Uterus (tissue), 2 donors: Measurements from ENCODE around the gene BCAN.

ENCODE experiments used
- CTCF ChIP-seq, 4 experiments: fragments of 200-600 bp in 2 of 4; fragments of 450-650 bp in 2 of 4; sonication (generic) in 2 of 4; IDR thresholded peaks; one replicate each; pipeline ENCODE4 v1.5.1; 2016 to 2019; ENCODE audit warnings: antibody characterized with exemption in 4 of 4, mild to moderate bottlenecking in 2 of 4, moderate library complexity in 1 of 4
- POLR2A ChIP-seq, 2 donors: fragments of 450-650 bp; IDR thresholded peaks; one replicate each; pipeline ENCODE4 v1.6.1; 2016; ENCODE audit warnings: antibody characterized with exemption in 2 of 2, mild to moderate bottlenecking in 1 of 2, moderate library complexity in 1 of 2

DNA sequence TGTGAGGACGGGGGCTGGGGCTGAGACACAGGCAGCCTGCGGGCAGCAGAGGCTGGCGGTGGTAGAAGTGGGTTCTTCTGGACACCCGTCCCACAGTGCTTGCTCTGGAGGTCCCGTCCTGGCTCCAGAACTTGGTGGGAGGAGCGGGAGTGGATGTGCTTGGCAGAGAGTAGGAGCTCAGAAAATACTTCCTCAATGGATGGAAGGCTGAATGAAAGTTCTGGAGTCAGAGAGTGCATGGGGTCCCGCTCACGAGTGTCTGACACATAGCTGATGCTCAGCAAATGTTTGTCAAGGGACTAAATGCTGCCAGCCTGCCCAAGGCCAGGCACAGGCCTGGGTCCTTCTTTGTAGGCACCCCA lies 48.7 kb downstream of the BCAN start:
- TF ChIP-seq CTCF (IDR thresholded peaks at IDR 0.05): no peak
- no peak for TF ChIP-seq POLR2A (IDR thresholded peaks at IDR 0.05)
